GM18873 (cell line): ENCODE results near the gene CCRL2.
A peak's percentile ranks its signal among the peaks of the same experiment; 100 is the strongest.
"Not testable (repeated sequence)": the region's sequence is repeated elsewhere in the genome, so short reads cannot be mapped to it uniquely, and the experiment has no call there.

Experiments
- ATAC-seq: cut with Tn5 transposase; IDR thresholded peaks from one replicate; pipeline ENCODE4 v1.9.1; 2021; ENCODE audit warnings: mild to moderate bottlenecking, moderate library complexity, moderate number of reproducible peaks; ENCODE audit not compliant: unreplicated experiment, low FRiP score

Gene CCRL2

GRCh38 chr3:46427404-46427803, 20.3 kb downstream of the CCRL2 start:
- not testable (repeated sequence) for ATAC-seq

- ATAC-seq, result no peak
Measured at GRCh38 chr3:46427916-46428833, 21.1 kb downstream of the CCRL2 start.

- no peak for ATAC-seq
Measured at GRCh38 chr3:46429250-46429649, 22.2 kb downstream of the CCRL2 start.

- no peak for ATAC-seq
Measured at GRCh38 chr3:46429671-46430070, 22.6 kb downstream of the CCRL2 start.

GRCh38 chr3:46430879-46431278, 23.8 kb downstream of the CCRL2 start:
- not testable (repeated sequence) for ATAC-seq

GRCh38 chr3:46431905-46432304, 24.8 kb downstream of the CCRL2 start:
- not testable (repeated sequence) for ATAC-seq

- not testable (repeated sequence) for ATAC-seq
Measured at GRCh38 chr3:46433118-46433517, 26.1 kb downstream of the CCRL2 start.

GRCh38 chr3:46433841-46434240, 26.8 kb downstream of the CCRL2 start:
- ATAC-seq, result no peak

- ATAC-seq, result no peak
Measured at GRCh38 chr3:46435081-46435726, 28.1 kb downstream of the CCRL2 start.

- no peak for ATAC-seq
Measured at GRCh38 chr3:46438831-46439230, 31.8 kb downstream of the CCRL2 start.

- peak; percentile 68 for ATAC-seq
Measured at GRCh38 chr3:46440531-46441294, 33.7 kb downstream of the CCRL2 start.

GRCh38 chr3:46442576-46443530, 35.8 kb downstream of the CCRL2 start:
- ATAC-seq, result no peak

- no peak for ATAC-seq
Measured at GRCh38 chr3:46447228-46447985, 40.3 kb downstream of the CCRL2 start.

- ATAC-seq, result no peak
Measured at GRCh38 chr3:46448721-46449120, 41.7 kb downstream of the CCRL2 start.

GRCh38 chr3:46449755-46450552, 42.9 kb downstream of the CCRL2 start:
- ATAC-seq, result no peak

GRCh38 chr3:46453526-46454208, 46.6 kb downstream of the CCRL2 start:
- ATAC-seq, result no peak

GRCh38 chr3:46454209-46454595, 47.1 kb downstream of the CCRL2 start:
- ATAC-seq, result no peak

GRCh38 chr3:46454606-46455005, 47.5 kb downstream of the CCRL2 start:
- ATAC-seq, result no peak
